GM19099 (cell line): ENCODE results near the gene NRGN.

Source experiments
- POLR2A ChIP-seq: IDR thresholded peaks from 3 replicates; pipeline ENCODE4 v1.6.1; 2011; ENCODE audit warnings: low read depth; ENCODE audit not compliant: insufficient read length; ENCODE audit errors: extremely low read depth

The NRGN gene

DNA sequence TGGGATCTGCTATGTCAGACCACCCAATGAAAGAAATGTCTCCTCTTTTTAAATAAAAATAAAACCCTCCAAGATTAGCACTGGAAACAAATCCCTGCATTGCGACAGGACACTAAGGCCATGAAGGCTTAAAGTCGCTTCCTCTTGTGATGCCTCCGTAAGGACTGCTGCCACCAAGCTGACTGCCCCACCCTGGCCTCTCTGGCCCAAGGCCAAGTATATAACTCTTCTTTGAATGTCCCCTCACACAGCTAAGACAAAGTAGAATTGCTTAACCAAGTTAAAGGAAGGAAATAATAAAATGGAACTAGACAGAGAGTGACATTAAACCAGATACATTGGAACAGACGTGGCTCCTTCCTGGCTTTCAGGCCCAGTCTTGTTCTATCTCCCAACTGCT lies 7.5 kb upstream of the NRGN start:
- TF ChIP-seq POLR2A, result no peak

DNA sequence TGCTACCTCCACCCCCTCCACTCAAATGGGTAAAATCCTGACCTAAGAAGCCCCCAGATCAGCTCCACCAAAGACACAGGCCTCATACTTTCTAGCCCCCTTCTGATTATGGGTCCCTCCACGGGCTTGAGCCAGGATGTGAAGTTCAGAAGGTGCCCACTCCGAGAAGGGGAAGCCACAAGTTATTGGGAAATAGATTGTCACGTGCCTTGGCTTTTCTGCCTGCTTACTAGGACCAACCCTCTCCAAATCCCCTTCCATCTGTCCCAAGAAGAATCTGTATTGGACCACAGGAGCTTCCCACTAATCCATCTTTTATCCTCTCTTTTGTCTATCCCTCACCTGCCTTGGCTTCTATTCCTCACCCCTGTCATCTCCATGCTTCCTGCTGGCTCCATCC lies 3.0 kb upstream of the NRGN start:
- no peak for TF ChIP-seq POLR2A

DNA sequence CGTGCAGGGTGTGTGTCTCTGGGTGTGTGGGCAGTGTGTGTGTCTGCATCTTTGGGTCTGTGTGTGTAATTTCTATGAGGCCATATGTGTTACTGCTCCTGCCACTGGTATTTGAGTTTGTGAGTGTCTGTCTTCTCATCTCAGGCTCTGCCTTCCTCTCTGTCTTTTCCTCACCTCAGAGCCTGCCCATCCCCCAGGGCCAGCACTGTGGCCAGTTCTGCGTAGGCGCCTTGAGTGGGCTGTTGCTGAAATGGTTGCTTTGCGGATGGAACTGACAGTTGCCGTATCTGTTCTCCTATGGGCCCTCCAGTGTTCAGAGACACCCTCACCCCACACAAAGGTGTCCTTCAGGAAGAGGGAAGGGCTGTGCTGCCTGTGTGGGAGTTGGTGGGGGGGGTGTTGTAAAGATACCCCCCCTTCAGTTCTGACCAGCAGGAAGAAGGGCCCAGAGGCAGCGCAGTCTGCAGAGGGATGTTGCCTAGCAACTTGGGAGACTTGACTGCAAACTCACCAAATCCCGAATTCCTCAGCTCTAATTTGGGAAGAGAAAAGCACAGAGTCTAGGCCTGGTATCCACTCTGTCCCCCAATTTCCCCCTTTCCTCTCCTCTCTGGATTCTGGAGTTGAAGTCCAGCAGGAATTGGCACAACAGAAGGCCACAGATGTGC lies 2.0 kb upstream of the NRGN start:
- no peak for TF ChIP-seq POLR2A

DNA sequence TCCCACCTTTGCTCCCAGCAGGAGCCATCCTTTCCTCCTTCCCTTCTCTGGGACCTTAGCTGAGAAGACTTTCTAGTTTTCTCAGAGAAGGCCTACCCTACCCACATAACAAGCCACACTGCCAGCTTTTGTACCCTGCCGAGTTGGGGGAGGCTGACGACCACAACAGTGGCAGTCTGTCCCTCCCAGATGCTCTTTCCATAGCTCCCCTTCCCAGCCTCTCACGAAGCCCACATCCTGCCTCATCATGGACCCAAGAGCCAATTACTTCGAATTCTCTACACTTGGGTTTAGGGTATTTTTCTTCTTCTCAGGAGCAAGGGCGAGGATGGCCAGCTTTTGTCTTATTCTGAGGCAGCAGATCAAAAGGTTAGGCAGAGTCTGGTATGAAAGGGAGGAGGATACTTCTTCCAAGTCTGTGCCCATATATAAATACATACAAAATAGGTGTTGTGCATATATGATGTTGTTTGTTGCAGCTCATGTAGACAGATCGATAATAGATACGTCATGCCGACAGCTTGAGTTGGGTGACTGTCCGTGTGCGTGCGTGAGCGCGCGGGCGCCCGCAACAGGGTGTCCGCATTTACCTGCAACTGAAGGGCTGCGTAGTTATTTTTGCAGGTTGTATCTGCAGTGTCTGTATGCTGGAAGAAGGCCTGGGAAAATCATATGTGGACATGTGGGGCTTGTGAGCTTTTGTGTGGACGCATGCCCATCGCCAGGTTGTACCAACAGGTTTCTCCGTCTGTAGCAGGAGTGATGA lies 846 bp upstream of the NRGN start:
- no peak for TF ChIP-seq POLR2A

DNA sequence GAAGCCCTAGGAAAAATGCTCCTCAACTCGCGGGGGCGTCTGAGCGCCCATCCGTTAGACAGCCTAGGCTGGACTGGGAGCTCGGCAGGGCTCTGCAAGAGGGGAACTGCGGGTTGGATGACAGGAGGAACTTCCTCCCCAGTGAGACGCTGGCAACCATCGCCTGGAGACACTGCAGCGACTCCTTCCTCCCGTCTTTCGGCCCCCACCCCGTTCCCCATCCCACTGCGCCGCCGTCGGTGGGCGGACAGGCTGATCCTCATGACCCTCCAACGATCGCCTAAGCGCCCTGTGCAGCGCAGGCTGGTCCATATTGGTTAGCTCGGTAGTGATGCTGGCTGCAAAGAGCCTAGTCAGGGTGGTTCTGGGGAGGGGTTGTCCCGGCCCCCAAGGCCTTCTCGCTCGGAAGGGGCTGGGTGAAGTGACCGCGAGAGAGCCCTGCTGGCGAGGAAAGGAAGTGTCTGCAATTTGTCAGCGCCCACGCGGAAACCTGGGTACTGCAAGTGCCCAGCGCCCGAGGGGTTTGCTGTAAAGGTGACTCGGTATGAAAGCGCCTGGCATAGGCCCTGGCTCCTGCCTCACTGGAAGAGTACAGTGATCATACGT lies 638 bp downstream of the NRGN start:
- peak; percentile 2 for TF ChIP-seq POLR2A

DNA sequence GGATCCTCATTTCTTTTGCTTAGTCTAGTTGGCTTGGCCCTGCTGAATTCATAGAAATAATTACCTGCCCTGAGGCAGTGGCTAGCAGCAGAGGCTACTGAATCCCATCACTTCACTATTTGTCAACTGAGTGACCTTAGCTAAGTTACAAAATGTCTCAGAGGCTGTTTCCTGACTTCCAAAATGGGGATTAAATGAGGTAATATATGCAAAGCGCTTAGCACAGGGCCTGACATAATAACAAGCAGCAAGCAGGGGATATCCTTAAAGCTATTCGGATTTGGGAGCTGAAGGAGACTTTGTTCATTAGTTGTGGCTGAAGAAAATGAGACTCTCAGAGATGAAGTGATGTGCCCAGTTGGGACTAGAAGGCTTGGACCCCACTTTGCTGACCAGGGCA lies 2.8 kb downstream of the NRGN start:
- no peak for TF ChIP-seq POLR2A

DNA sequence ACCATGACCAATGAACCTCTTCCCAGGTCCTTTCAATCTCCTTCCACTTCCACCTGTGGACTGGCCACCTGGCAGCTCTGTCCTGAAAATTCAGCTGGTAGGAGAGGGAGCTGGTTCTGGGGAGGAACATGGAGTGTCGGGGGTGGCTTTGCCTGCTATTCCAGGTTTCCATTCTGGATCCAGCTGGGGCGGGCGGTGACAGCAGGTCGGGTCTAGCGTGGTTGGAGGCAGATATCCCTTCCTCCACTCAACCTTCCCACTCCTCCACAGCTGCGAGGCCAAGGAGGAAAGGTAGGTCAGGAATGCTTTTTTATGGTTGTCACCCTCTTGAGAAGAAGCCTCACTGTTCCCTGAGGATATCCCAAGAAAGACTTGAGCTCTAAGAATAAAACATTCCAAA lies 3.3 kb downstream of the NRGN start:
- no peak for TF ChIP-seq POLR2A

DNA sequence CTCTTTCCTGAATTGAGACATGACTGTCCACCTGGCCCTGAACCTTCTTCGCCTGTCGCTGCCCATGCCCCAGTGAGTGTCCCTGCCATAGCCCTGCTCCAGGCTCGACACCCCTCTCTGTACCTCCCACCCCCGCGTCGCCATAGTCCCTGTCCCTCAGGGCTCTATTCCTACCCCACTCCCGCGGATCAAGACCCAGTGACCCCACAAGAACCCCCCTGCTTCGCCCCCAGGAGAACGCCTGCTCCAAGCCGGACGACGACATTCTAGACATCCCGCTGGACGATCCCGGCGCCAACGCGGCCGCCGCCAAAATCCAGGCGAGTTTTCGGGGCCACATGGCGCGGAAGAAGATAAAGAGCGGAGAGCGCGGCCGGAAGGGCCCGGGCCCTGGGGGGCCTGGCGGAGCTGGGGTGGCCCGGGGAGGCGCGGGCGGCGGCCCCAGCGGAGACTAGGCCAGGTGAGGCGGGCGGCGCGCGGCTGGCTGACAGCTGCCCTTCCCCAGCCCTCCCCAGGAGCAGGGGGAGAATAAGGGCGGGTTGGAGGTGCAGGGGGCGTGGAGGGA lies 5.6 kb downstream of the NRGN start:
- TF ChIP-seq POLR2A, result no peak

DNA sequence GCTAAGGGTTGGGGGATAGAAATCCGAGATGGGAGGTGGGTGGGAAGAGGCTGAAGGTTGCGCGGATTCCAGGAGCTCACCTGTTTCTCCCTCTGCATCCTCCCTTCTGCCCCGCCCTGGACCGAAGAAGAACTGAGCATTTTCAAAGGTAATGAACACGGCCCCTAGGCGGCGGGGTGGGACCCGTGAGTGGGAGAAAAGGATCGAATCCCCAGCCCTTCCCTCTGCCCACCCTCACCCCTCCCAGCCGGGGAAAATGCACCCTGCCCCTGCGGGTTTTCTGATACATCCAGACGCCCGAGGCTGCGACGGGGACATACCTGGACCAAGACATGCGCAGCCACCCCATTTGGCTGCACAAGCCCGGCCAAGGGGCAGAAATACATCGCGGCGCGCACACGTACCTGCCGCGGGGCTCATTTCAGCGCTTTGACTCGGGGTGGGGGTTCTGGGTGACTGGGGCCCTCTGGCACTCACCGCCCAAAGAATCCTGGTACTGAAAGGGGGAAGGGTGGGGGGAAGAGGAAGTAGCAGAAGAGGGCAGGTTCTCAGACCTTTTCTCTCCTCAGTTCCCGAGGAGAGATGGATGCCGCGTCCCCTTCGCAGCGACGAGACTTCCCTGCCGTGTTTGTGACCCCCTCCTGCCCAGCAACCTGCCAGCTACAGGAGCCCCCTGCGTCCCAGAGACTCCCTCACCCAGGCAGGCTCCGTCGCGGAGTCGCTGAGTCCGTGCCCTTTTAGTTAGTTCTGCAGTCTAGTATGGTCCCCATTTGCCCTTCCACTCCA lies 6.3 kb downstream of the NRGN start:
- peak; percentile 37 for TF ChIP-seq POLR2A

DNA sequence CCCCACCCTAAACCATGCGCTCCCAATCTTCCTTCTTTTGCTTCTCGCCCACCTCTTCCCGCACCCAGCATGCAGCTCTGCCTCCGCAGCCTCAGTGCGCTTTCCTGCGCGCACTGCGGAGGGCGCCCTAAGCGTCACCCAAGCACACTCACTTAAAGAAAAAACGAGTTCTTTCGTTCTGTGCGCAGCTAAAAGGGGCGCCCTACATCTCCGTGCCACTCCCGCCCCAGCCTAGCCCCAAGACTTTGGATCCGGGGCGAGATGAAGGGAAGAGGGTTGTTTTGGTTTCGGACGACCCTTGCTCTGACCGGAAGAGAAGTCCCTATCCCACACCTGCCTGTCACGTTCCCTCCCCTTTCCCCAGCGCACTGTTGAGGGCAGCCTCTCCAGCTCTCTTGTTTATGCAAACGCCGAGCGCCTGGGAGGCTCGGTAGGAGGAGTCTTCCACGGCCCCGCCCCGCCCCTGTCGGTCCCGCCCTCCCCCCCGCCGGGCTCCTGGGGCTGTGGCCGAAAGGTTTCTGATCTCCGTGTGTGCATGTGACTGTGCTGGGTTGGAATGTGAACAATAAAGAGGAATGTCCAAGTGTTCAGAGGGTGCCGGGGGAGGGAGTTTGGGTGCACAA lies 7.0 kb downstream of the NRGN start:
- peak; percentile 64 for TF ChIP-seq POLR2A

DNA sequence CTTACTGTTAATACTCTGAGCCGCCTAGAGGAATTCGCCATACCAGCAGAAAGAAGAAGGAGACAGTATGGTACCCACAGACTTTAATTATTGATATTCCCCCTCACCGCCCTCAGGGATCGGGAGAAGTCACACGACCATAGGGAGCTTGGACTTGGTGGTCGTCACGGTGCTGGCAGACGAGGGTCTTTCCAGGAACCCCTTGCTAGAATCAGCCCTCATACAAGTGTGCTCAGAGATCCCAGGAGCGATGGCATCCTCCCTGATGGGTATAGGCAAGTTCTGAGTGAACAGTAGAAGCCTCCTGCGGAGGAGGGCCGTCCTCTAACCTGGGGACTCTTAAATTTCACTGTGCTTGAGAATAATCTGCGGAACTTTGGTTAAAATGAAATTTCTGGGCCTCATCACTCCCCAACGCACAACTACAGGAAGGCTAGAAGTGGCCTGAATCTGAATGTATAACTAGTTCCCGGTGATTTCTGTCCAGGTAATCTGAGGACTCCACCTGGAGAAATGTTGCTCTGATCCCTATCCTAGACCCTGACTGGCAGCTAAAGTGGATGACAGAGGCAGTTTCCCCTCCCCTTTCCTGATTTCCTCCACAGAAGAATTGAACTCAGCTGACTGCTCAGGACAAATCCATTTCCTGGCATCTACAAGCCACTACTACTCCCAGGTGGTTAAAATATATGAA lies 7.8 kb downstream of the NRGN start:
- TF ChIP-seq POLR2A, result no peak

DNA sequence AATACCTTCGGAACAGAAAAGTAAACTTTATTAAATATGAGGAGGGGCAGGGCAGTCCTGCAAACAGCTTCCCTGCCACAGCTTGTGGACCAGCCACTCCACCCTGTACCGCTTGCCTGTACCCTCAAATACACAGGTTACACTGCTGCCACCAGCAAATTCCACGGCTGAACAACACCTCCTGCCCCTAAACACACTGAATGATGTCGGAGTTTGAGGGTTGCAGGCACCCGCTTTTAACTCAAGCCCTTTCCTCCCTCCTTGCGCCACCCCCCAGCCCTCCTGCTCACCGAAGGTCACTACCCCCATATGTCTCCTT lies 8.3 kb downstream of the NRGN start:
- no peak for TF ChIP-seq POLR2A

DNA sequence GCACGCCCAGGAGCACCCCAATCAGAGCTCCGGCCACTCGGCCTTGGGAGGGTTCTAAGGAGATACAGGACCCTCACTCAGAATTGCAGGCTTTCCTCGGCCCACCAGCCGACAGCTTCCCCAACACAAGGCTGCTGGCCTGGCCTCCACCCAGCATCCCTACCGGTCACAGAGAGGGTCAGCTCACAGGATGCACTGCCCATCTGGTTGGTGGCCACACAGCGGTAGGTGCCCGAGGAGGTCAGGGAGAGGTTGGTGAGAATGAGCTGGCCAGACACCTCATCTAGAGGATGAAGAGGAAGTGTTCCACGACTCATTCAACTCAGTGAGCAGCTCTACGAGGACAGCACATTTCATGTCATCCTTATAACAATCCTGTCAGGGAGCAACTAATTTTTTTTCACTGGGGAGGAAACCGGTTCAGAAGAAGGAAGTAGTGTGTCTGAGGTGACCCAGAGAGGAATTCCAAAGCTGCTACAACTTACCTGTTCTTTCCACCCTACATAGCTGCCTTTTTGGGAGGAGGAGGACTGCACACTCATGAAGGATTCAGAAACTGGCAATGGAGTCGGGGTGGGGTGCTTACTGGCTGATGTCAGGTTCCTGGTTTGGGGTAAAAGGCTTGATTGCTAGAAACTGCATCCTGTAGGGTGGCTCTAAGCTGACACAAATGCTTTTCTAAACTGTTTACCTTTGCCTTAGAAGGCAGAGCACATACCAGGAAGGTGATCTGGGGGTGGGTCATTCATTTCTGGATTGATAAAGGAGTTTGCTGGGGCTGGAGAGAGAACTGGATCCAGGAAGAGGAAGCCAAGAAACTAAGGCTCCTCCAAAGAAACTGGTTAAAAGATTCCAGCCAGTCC lies 9.0 kb downstream of the NRGN start:
- no peak for TF ChIP-seq POLR2A
